ENCODE measurements around the gene CATSPERZ.
A peak's percentile ranks its signal among the peaks of the same experiment; 100 is the strongest.

The CATSPERZ gene

DNA sequence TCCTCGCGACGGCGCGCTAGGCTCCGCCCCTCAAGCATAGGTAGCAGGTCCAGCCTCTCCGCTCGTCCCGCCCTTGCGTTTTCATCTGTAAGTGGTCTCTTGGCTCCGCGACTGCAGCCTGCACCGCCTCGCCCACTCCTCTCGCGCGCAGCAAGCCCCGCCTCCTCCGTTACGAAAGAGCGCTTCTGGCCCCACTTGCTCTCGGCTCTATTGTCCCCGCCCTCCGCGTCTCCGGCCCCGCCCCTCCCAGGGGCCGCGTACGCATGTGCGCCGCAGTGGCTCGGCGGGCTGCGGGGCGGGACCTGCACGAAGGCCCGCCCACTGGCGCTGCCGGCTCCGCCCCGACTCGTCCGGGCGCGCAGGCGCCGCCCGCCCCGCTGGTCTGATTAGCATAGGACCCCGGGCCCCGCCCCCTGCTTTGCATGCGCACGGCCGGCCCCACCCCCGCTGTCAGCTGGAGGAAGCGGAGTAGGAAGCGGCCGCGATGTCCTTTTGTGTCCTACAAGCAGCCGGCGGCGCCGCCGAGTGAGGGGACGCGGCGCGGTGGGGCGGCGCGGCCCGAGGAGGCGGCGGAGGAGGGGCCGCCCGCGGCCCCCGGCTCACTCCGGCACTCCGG, 5.0 kb downstream of the CATSPERZ start, which contains the start of gene ESRRA:
Gene ESRRA (plus strand): TSS at position 450 of the 616 bp plus-strand sequence. CDS start 1,656 bp downstream, outside the sequence.
- Histone ChIP-seq H3K14ac (ENCODE audit: low read length) (peak within 1 kb of the TSS; percentile 98), H4K12ac (ENCODE audit: low read depth, low read length) (peak within 1 kb of the TSS; percentile 78), H3K27me3 (ENCODE audit: insufficient read depth, low read length) (peaks cover 4% of the 10 kb centered on the region), H3K4ac (ENCODE audit: low read depth, low read length) (peak within 1 kb of the TSS; percentile 95), H3K79me2 (ENCODE audit: control insufficient read depth, insufficient read depth, low read length, poor library complexity) (peaks cover 10% of the 10 kb centered on the region), H3K23ac (ENCODE audit: low read length) (no peak within 1 kb of the TSS), H3K4me2 (ENCODE audit: low read length) (peak within 1 kb of the TSS; percentile 90), H2AK5ac (ENCODE audit: low read length) (peak within 1 kb of the TSS; percentile 92), H3K9ac (ENCODE audit: low read length) (peak within 1 kb of the TSS; percentile 84), H2BK5ac (ENCODE audit: low read depth, low read length, poor library complexity) (peak within 1 kb of the TSS; percentile 97), H3K18ac (ENCODE audit: low read length) (peak within 1 kb of the TSS; percentile 97), H4K8ac (ENCODE audit: low read depth, low read length) (peak within 1 kb of the TSS; percentile 88), H3K79me1 (ENCODE audit: low read length) (peaks cover 15% of the 10 kb centered on the region), H3K9me3 (ENCODE audit: insufficient read depth, low read depth, low read length) (peaks cover 2% of the 10 kb centered on the region), H3K4me1 (ENCODE audit: control insufficient read depth in 1 of 2, insufficient read depth in 2 of 2, low read length in 2 of 2) (peaks cover 13 to 17% of the 10 kb centered on the region in 2 experiments), H2BK120ac (ENCODE audit: insufficient read depth, low read length, poor library complexity) (peak within 1 kb of the TSS; percentile 73), H2BK12ac (ENCODE audit: low read length) (peak within 1 kb of the TSS; percentile 40), H3K27ac (ENCODE audit: low read depth, low read length) (peak within 1 kb of the TSS; percentile 87), H3K36me3 (ENCODE audit: control insufficient read depth in 1 of 2, insufficient read depth in 2 of 2, low read length in 2 of 2) (peaks cover 2 to 6% of the 10 kb centered on the region in 2 experiments), H3K4me3 (ENCODE audit: low read depth, low read length) (peak within 1 kb of the TSS; percentile 72), H2AFZ (ENCODE audit: insufficient read depth, low read length, poor library complexity) (peak within 1 kb of the TSS; percentile 85), H4K91ac (ENCODE audit: low read depth, low read length) (peak within 1 kb of the TSS; percentile 87)
- WGBS (ENCODE audit: extremely low coverage, insufficient coverage, insufficient read length) = no CpG with 5 or more reads among the region's 81 CpGs
- peak; percentile 99 to 100 for DNase-seq

DNA sequence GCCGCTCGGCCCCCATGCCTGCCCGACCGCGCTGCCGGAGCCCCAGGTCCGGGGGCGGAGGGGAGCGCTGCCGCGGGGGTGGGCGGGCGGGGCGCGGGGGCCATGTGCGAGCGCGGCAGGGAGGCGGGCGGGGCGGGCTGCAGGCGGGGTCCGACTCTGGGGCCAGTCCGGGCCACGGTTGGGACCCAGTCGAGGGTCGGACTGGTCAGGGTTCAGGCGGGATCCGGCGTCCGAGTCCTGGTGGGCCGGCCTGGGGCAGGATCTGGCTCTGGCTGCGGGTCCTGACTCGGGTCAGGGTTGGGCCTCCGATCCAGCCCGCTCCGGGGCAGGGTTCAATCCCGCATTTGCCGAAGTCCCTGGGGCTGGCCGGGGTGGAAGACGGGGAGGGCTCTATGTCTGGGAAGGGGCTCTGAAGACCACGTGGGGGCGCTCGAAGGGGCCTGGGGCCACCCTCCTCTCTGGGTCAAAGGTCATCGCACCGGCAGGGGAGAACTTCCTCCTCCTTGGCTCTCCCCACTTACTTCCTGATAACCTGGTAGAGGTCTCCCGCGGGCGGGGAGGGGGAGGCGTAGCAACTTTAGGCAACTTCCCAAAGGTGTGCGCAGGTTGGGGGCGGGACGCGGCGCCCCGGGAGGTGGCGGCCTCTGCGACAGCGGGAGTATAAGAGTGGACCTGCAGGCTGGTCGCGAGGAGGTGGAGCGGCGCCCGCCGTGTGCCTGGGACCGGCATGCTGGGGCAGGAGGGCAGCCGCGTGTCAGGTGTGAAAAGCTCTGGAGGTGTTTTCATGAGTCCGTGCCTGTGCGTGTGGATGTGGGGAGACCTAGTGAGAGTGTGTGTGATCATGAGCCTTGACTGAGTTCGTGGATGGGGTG, 5.8 kb downstream of the CATSPERZ start:
- Histone ChIP-seq H3K9me3 (ENCODE audit: insufficient read depth, low read depth, low read length) (peaks cover 2% of the 10 kb centered on the region), H3K27me3 (ENCODE audit: insufficient read depth, low read length) (no peaks in the 10 kb centered on the region), H3K79me1 (ENCODE audit: low read length) (peaks cover 15% of the 10 kb centered on the region), H4K8ac (ENCODE audit: low read depth, low read length) (peak overlapping the region; percentile 88), H3K23ac (ENCODE audit: low read length) (no peak overlapping the region), H3K4ac (ENCODE audit: low read depth, low read length) (peak overlapping the region; percentile 95), H3K18ac (ENCODE audit: low read length) (peak overlapping the region; percentile 97), H4K91ac (ENCODE audit: low read depth, low read length) (peak overlapping the region; percentile 87), H4K12ac (ENCODE audit: low read depth, low read length) (peak overlapping the region; percentile 78), H3K79me2 (ENCODE audit: control insufficient read depth, insufficient read depth, low read length, poor library complexity) (peaks cover 10% of the 10 kb centered on the region), H2BK12ac (ENCODE audit: low read length) (peak overlapping the region; percentile 40), H3K4me3 (ENCODE audit: low read depth, low read length) (peak overlapping the region; percentile 72), H2AFZ (ENCODE audit: insufficient read depth, low read length, poor library complexity) (peak overlapping the region; percentile 85), H2BK120ac (ENCODE audit: insufficient read depth, low read length, poor library complexity) (peak overlapping the region; percentile 73), H2BK5ac (ENCODE audit: low read depth, low read length, poor library complexity) (peak overlapping the region; percentile 97), H3K14ac (ENCODE audit: low read length) (peak overlapping the region; percentile 98), H3K4me2 (ENCODE audit: low read length) (peak overlapping the region; percentile 73), H3K4me1 (ENCODE audit: control insufficient read depth in 1 of 2, insufficient read depth in 2 of 2, low read length in 2 of 2) (peaks cover 12 to 16% of the 10 kb centered on the region in 2 experiments), H3K27ac (ENCODE audit: low read depth, low read length) (peak overlapping the region; percentile 87), H3K36me3 (ENCODE audit: control insufficient read depth in 1 of 2, insufficient read depth in 2 of 2, low read length in 2 of 2) (peaks cover 2 to 8% of the 10 kb centered on the region in 2 experiments), H3K9ac (ENCODE audit: low read length) (peak overlapping the region; percentile 84), H2AK5ac (ENCODE audit: low read length) (peak overlapping the region; percentile 92)
- WGBS (ENCODE audit: extremely low coverage, insufficient coverage, insufficient read length) = no CpG with 5 or more reads among the region's 71 CpGs
- peak; percentile 77 to 79 for DNase-seq

DNA sequence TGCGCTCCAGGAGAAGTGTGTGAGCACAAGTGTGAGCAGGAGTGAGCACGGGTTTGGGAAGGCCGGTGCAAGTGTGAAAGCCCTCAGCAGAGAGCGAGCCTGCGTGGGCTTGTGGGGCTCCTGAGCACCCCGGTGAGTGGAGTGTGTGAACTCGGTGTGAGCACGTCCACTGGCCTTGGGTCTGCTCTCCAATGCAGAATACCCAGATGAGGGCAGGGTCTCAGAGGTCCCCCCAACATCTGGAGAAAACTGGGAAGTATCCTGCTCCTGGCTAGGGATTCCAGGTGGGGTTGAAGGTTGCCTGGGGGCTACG, 6.4 kb downstream of the CATSPERZ start:
- DNase-seq = no peak
- H2AFZ ChIP-seq (ENCODE audit: insufficient read depth, low read length, poor library complexity) = peak overlapping the region; percentile 19
- no CpG with 5 or more reads among the region's 9 CpGs for WGBS (ENCODE audit: extremely low coverage, insufficient coverage, insufficient read length)

DNA sequence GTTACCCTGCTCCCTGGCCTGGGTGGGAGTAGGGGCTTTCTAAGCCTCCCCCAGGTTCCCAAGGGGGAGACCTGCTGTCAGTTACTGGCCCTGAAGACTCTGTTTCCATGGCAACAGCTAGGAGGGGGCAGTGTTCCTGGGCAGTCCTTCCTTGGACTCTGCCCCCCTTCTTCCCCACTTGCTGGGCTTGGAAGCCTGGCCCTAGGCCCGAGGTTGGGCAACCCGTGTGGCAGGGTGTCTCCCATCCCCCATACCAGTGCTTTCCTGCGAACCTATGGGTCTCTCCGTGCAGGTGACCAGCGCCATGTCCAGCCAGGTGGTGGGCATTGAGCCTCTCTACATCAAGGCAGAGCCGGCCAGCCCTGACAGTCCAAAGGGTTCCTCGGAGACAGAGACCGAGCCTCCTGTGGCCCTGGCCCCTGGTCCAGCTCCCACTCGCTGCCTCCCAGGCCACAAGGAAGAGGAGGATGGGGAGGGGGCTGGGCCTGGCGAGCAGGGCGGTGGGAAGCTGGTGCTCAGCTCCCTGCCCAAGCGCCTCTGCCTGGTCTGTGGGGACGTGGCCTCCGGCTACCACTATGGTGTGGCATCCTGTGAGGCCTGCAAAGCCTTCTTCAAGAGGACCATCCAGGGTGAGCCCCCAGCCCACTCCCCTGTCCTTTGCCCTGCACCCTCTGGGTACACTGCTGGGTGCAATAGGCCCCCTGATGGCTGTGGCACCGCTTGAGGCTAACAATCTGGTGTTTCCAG, 6.9 kb downstream of the CATSPERZ start:
- Histone ChIP-seq H3K4me1 (ENCODE audit: control insufficient read depth in 1 of 2, insufficient read depth in 2 of 2, low read length in 2 of 2) (peaks cover 15 to 18% of the 10 kb centered on the region in 2 experiments), H3K4me2 (ENCODE audit: low read length) (peak overlapping the region; percentile 73), H3K4ac (ENCODE audit: low read depth, low read length) (peak overlapping the region; percentile 81), H2BK5ac (ENCODE audit: low read depth, low read length, poor library complexity) (no peak overlapping the region), H4K91ac (ENCODE audit: low read depth, low read length) (no peak overlapping the region), H3K79me1 (ENCODE audit: low read length) (peaks cover 15% of the 10 kb centered on the region), H3K4me3 (ENCODE audit: low read depth, low read length) (peak overlapping the region; percentile 4), H2BK12ac (ENCODE audit: low read length) (no peak overlapping the region), H2AFZ (ENCODE audit: insufficient read depth, low read length, poor library complexity) (no peak overlapping the region), H4K12ac (ENCODE audit: low read depth, low read length) (peak overlapping the region; percentile 66), H2AK5ac (ENCODE audit: low read length) (no peak overlapping the region), H3K18ac (ENCODE audit: low read length) (no peak overlapping the region), H3K9me3 (ENCODE audit: insufficient read depth, low read depth, low read length) (peaks cover 2% of the 10 kb centered on the region), H3K14ac (ENCODE audit: low read length) (no peak overlapping the region), H3K9ac (ENCODE audit: low read length) (peak overlapping the region; percentile 7), H3K79me2 (ENCODE audit: control insufficient read depth, insufficient read depth, low read length, poor library complexity) (peaks cover 10% of the 10 kb centered on the region), H3K23ac (ENCODE audit: low read length) (peak overlapping the region; percentile 74), H4K8ac (ENCODE audit: low read depth, low read length) (peak overlapping the region; percentile 85), H2BK120ac (ENCODE audit: insufficient read depth, low read length, poor library complexity) (no peak overlapping the region), H3K36me3 (ENCODE audit: control insufficient read depth in 1 of 2, insufficient read depth in 2 of 2, low read length in 2 of 2) (peaks cover 2 to 8% of the 10 kb centered on the region in 2 experiments), H3K27ac (ENCODE audit: low read depth, low read length) (no peak overlapping the region), H3K27me3 (ENCODE audit: insufficient read depth, low read length) (no peaks in the 10 kb centered on the region)
- no CpG with 5 or more reads among the region's 15 CpGs for WGBS (ENCODE audit: extremely low coverage, insufficient coverage, insufficient read length)
- no peak for DNase-seq

More for the DNA sequence above, 6.4 kb downstream of the CATSPERZ start:
- Histone ChIP-seq H2BK5ac (ENCODE audit: low read depth, low read length, poor library complexity) (no peak overlapping the region), H3K79me1 (ENCODE audit: low read length) (peaks cover 15% of the 10 kb centered on the region), H3K4me3 (ENCODE audit: low read depth, low read length) (peak overlapping the region; percentile 72), H4K12ac (ENCODE audit: low read depth, low read length) (peak overlapping the region; percentile 66), H2AK5ac (ENCODE audit: low read length) (peak overlapping the region; percentile 6), H3K23ac (ENCODE audit: low read length) (no peak overlapping the region), H3K9me3 (ENCODE audit: insufficient read depth, low read depth, low read length) (peaks cover 2% of the 10 kb centered on the region), H4K91ac (ENCODE audit: low read depth, low read length) (peak overlapping the region; percentile 45), H2BK120ac (ENCODE audit: insufficient read depth, low read length, poor library complexity) (no peak overlapping the region), H3K27me3 (ENCODE audit: insufficient read depth, low read length) (no peaks in the 10 kb centered on the region), H3K36me3 (ENCODE audit: control insufficient read depth in 1 of 2, insufficient read depth in 2 of 2, low read length in 2 of 2) (peaks cover 2 to 8% of the 10 kb centered on the region in 2 experiments), H3K4me1 (ENCODE audit: control insufficient read depth in 1 of 2, insufficient read depth in 2 of 2, low read length in 2 of 2) (peaks cover 15 to 18% of the 10 kb centered on the region in 2 experiments), H3K79me2 (ENCODE audit: control insufficient read depth, insufficient read depth, low read length, poor library complexity) (peaks cover 10% of the 10 kb centered on the region), H2BK12ac (ENCODE audit: low read length) (peak overlapping the region; percentile 3), H3K27ac (ENCODE audit: low read depth, low read length) (peak overlapping the region; percentile 42), H3K4ac (ENCODE audit: low read depth, low read length) (peak overlapping the region; percentile 81), H3K18ac (ENCODE audit: low read length) (peak overlapping the region; percentile 70), H4K8ac (ENCODE audit: low read depth, low read length) (peak overlapping the region; percentile 85), H3K4me2 (ENCODE audit: low read length) (peak overlapping the region; percentile 73), H3K9ac (ENCODE audit: low read length) (peak overlapping the region; percentile 80), H3K14ac (ENCODE audit: low read length) (peak overlapping the region; percentile 82)

Measured in trophoblast cell (in vitro differentiated cells and primary cell).